AG04450 (cell line): ENCODE data around the gene DEPP1. TPM values are rescaled to one million over a fixed set of nuclear protein-coding genes. Genes with fewer than 3 reads are reported as not detected.

ENCODE experiments used
- CTCF ChIA-PET: fragments of 300-600, 350-600 bp; formaldehyde crosslinking; extraction: SDS; loops from one replicate; lab custom pipeline; 2022; ENCODE audit warnings: antibody characterized with exemption, inconsistent platforms; lab: Charles Lee
- POLR2A ChIA-PET: fragments of 350-600 bp; formaldehyde crosslinking; extraction: SDS; loops from one replicate; lab custom pipeline; 2021; ENCODE audit warnings: antibody characterized with exemption, inconsistent platforms; lab: Yijun Ruan, JAX
- DNase-seq: peaks from one replicate; pipeline ENCODE4 v3.0.0-alpha.2; 2011; ENCODE audit warnings: low read depth, low spot score
- H3K27ac ChIP-seq: one replicate; pipeline ENCODE4 v1.5.1; 2012; ENCODE audit warnings: low read depth, low read length, control low read depth
- H3K27me3 ChIP-seq: one replicate; pipeline ENCODE4 v1.6.0; 2012; ENCODE audit warnings: low read length; ENCODE audit not compliant: control insufficient read depth, insufficient read depth
- H3K4me3 ChIP-seq: 2 replicates; pipeline ENCODE4 v1.5.1; 2011; ENCODE audit warnings: mild to moderate bottlenecking, low read depth, low read length, control low read depth
- H3K9me3 ChIP-seq: 2 replicates; pipeline ENCODE4 v1.5.1; 2012; ENCODE audit warnings: low read length; ENCODE audit not compliant: control insufficient read depth, insufficient read depth
- polyA plus RNA-seq: library from polyadenylated mRNA; depleted of rRNA; stranded (reverse); fragments of >200 nt; gene quantifications from 2 replicates; pipeline ENCODE4 v1.2.3, GENCODE V29; 2011
- TF ChIP-seq, protein P1 (sequence below): IDR thresholded peaks from 2 replicates; pipeline ENCODE4 v1.5.1; 2011; ENCODE audit warnings: low read depth, low read length, control low read depth, inconsistent platforms

The DEPP1 gene
- polyA plus RNA-seq, 1 experiment: 31.1 TPM

DNA sequence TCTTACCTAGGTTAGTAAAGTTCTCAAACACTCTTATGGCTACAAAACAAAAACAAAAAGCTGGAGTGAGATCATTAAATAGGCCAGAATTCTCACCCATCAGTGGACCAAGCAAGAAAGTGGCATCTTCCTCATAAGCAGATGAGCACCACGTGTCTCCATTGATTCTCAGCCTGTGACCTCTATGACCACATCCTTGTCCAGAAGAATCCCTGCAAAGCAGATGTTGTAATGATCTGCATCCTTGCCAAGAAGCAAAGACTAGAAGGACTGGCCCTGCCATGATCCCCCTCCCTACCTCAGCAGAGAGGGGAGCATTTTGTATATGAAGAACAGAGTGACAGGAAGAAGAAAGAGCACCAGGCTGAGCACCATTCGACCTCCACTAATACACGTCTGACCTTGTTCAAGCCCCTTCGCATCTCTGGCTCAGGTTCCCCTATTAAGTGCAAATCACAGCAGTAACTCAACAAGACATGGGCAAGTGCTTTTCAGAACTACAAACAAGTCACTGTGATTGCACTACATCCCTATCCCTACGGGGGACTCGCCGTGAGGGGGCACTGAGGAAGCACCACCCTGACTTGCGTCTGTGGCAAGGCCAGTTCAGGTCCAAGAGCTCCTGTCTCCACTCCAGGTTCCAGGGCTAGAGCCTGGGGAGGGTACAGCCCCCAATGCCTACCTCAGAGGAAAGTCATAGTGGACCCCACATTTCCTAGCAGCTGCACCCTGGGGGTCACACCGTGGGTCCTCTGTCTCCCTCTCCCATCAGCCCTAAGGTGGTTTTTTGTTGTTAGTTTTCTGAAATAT is 41.2 kb downstream of the DEPP1 start:
- ChIA-PET CTCF (interaction anchor here (0.6 kb wide), 1 partner anchor 38 kb away, joined by 6 read pairs; no protein-coding TSS in a partner anchor), POLR2A (no interaction called here)
- H3K4me3 ChIP-seq: no peak overlapping the region
- no peaks in the 10 kb centered on the region for H3K27me3 ChIP-seq
- no peak for DNase-seq
- peaks cover 3% of the 10 kb centered on the region; the same call in 1 of the 2 replicates for H3K9me3 ChIP-seq
- no peak overlapping the region for H3K27ac ChIP-seq
- TF ChIP-seq, protein P1, sequence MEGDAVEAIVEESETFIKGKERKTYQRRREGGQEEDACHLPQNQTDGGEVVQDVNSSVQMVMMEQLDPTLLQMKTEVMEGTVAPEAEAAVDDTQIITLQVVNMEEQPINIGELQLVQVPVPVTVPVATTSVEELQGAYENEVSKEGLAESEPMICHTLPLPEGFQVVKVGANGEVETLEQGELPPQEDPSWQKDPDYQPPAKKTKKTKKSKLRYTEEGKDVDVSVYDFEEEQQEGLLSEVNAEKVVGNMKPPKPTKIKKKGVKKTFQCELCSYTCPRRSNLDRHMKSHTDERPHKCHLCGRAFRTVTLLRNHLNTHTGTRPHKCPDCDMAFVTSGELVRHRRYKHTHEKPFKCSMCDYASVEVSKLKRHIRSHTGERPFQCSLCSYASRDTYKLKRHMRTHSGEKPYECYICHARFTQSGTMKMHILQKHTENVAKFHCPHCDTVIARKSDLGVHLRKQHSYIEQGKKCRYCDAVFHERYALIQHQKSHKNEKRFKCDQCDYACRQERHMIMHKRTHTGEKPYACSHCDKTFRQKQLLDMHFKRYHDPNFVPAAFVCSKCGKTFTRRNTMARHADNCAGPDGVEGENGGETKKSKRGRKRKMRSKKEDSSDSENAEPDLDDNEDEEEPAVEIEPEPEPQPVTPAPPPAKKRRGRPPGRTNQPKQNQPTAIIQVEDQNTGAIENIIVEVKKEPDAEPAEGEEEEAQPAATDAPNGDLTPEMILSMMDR: no peak

DNA sequence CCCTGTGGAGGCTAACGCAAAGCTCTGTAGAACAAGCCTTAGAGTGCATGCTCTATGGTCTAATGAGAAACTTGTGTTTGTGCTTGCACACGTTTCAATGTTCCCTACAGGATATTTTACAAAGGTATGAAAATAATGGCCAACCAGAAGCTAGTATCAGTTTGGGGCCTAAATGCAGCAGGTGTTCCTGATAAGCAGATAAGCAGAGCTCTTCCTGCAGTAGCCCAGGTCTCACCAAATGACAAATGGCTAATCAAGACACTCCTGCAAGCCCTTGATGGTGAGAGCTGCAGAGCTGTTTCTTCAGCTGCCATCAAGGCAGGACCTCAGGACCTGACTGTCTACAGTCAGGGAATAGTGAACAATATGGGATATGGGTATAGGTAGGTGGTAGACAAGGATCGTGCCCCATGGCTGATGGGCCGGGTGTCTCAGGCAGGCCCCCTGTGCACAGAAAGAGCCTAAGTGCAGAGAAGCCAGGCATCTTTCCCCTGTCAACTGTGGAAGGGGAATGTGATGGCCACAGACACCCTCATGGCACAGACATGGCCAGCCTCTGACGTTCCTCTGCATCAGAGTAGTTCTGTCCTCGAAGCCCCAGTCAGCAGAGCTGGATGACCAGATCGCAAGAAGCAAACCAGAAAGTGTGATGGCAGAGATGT is 42.2 kb downstream of the DEPP1 start:
- Histone ChIP-seq H3K27me3 (no peaks in the 10 kb centered on the region), H3K4me3 (no peak overlapping the region), H3K9me3 (peaks cover 3% of the 10 kb centered on the region; the same call in 1 of the 2 replicates), H3K27ac (no peak overlapping the region)
- CTCF ChIA-PET: interaction anchor here (0.6 kb wide), 1 partner anchor 39 kb away, joined by 6 read pairs; no protein-coding TSS in a partner anchor
- no peak for DNase-seq
- POLR2A ChIA-PET: no interaction called here
- TF ChIP-seq, protein P1: no peak

DNA sequence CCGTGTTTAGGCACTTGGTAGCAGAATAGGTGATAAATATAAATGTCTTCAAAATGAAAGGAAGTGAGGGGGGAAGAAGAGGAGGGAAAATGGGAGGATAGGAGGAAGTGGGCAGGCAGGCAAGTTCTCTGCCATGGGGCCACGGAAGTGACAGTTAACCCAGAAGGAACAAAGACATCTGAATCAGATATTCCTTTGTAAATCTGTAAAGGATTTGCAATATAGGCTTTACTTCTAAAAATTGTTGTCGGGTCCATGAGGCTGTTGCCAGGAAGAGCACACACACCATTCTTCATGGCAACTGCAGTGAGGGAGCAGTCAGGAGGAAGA is 42.7 kb downstream of the DEPP1 start:
- POLR2A ChIA-PET: no interaction called here
- CTCF ChIA-PET: interaction anchor here (1.6 kb wide), 1 partner anchor 40 kb away, joined by 3 read pairs; no protein-coding TSS in a partner anchor

DNA sequence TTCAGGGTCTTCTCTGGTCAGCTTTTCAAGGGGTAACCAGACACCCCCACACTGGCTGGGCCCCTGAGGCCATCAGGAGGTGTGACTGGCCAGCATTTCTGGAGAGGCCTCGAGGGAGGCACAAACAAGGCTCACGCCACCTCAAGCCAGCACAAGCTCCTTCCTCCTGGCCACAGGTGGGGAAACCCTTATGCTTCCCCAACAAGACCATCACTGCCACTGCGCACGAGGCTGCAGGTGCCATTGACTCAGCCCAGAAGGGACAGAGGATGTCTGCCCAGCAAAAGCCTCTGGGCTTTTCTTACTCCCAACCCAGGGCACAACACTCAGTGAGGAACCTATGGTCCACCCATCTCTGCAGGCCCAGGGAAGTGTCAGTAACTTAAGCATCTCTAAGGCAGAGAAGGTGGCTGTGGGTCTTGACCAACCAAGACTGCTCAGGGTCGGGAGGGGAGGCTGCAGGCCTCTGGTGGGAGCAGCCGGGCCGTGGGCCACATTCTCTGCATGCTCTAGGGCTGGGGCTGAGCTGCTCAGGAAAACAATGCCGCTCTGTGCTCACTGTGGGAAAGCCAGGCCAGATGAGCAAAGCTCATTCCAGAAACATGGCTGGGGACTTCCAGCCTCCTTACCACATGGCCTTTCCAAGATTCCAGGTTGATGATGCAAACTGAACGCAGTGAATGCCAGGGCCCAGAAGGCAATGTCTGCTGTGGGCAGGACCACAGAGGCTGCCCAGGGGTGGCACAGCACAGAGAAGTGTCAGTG is 43.2 kb downstream of the DEPP1 start:
- ChIA-PET POLR2A (interaction anchor here (0.8 kb wide), 1 partner anchor 43 kb away, joined by 3 read pairs; the partner anchor contains the start of gene DEPP1), CTCF (interaction anchor here (1.0 to 3.3 kb wide), 4 partner anchors 11 to 68 kb away, joined by 3 to 37 read pairs (median 5); no protein-coding TSS in a partner anchor)
- TF ChIP-seq, protein P1: no peak
- Histone ChIP-seq H3K9me3 (peaks cover 3% of the 10 kb centered on the region; the same call in 1 of the 2 replicates), H3K27ac (peak overlapping the region; percentile 78), H3K27me3 (peaks cover 2% of the 10 kb centered on the region), H3K4me3 (no peak overlapping the region)
- DNase-seq: peak; percentile 66

More for the DNA sequence above, 42.7 kb downstream of the DEPP1 start:
- DNase-seq: no peak
- Histone ChIP-seq H3K9me3 (peaks cover 3% of the 10 kb centered on the region; the same call in 1 of the 2 replicates), H3K27me3 (peaks cover 2% of the 10 kb centered on the region), H3K27ac (no peak overlapping the region), H3K4me3 (no peak overlapping the region)
- TF ChIP-seq, protein P1: no peak
